ENCODE results near the gene SH2D2A.

DNA sequence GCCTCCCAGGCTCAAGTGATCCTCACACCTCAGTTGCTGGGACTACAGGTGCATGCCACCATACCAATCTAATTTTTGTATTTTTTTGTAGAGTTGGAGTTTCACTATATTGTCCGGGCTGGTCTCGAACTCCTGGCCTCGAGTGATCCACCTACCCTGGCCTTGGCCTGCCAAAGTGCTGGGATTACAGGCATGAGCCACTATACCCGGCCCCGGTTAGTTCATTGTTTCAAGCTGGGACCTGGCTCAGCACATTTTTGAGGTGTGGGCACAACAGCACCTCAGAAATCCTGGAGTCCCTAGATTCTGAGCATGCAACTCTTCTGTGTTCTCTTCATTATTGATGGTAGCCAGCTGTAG, 21.3 kb downstream of the SH2D2A start:
- TF ChIP-seq YY1 (IDR thresholded peaks at IDR 0.05; ENCODE audit: insufficient read depth, insufficient read length) (no peak), ZNF274 (IDR thresholded peaks at IDR 0.05; ENCODE audit: low read depth, low read length) (no peak)

Data from NT2/D1 (cell line).